PC-3 (cell line): ENCODE measurements around the gene SPEN.

Experiments
- EZH2phosphoT487 ChIP-seq: fragments of 300-600 bp; sonication (generic); IDR thresholded peaks from 2 replicates; pipeline ENCODE4 v1.6.1; 2018; ENCODE audit warnings: mild to moderate bottlenecking, antibody characterized with exemption, low read length, borderline replicate concordance
- TF ChIP-seq, protein P1 (sequence below): fragments of 300-600 bp; sonication (generic); conservative IDR thresholded peaks from 2 replicates; pipeline ENCODE4 v1.5.1; 2017; ENCODE audit warnings: antibody characterized with exemption, low read depth, mild to moderate bottlenecking, low read length

DNA sequence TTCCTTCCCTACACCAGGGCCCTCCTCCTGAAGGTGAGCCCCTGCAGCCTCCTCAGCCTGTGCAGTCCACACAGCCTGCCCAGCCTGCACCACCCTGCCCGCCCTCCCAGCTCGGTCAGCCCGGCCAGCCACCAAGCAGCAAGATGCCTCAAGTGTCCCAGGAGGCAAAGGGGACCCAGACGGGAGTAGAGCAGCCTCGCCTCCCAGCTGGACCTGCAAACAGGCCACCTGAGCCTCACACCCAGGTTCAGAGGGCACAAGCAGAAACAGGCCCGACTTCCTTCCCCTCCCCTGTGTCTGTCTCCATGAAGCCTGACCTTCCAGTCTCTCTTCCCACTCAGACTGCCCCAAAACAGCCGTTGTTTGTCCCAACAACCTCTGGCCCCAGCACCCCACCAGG lies 89.6 kb downstream of the SPEN start:
- TF ChIP-seq, protein P1, sequence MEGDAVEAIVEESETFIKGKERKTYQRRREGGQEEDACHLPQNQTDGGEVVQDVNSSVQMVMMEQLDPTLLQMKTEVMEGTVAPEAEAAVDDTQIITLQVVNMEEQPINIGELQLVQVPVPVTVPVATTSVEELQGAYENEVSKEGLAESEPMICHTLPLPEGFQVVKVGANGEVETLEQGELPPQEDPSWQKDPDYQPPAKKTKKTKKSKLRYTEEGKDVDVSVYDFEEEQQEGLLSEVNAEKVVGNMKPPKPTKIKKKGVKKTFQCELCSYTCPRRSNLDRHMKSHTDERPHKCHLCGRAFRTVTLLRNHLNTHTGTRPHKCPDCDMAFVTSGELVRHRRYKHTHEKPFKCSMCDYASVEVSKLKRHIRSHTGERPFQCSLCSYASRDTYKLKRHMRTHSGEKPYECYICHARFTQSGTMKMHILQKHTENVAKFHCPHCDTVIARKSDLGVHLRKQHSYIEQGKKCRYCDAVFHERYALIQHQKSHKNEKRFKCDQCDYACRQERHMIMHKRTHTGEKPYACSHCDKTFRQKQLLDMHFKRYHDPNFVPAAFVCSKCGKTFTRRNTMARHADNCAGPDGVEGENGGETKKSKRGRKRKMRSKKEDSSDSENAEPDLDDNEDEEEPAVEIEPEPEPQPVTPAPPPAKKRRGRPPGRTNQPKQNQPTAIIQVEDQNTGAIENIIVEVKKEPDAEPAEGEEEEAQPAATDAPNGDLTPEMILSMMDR: no peak
- TF ChIP-seq EZH2phosphoT487: no peak
